ENCODE data around the gene SUPT6H.

DNA sequence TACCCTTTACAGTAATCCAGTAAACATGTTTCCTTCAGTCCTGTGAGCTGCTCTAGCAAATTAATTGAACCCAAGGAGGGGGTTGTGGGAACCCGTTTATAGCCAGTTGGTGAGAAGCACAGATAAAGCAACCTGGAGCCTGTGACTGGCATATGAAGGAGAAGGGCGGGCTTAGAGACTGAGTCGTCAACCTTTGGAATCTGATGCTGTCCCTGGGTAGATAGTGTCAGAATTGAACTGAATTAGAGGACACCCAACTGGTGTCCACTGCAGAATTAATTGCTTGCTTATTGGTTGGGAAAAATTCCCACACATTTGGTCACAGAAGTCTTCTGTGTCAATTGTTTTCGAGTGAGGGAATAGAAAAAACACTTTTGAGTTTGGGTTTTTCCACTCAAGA is 35.2 kb upstream of the SUPT6H start:
- TF ChIP-seq, protein P1, sequence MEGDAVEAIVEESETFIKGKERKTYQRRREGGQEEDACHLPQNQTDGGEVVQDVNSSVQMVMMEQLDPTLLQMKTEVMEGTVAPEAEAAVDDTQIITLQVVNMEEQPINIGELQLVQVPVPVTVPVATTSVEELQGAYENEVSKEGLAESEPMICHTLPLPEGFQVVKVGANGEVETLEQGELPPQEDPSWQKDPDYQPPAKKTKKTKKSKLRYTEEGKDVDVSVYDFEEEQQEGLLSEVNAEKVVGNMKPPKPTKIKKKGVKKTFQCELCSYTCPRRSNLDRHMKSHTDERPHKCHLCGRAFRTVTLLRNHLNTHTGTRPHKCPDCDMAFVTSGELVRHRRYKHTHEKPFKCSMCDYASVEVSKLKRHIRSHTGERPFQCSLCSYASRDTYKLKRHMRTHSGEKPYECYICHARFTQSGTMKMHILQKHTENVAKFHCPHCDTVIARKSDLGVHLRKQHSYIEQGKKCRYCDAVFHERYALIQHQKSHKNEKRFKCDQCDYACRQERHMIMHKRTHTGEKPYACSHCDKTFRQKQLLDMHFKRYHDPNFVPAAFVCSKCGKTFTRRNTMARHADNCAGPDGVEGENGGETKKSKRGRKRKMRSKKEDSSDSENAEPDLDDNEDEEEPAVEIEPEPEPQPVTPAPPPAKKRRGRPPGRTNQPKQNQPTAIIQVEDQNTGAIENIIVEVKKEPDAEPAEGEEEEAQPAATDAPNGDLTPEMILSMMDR (IDR thresholded peaks at IDR 0.05), result no peak
- no peak for TF ChIP-seq POLR2AphosphoS5 (IDR thresholded peaks at IDR 0.05)
- TF ChIP-seq EP300 (IDR thresholded peaks at IDR 0.05), result no peak

Measured in stomach (tissue), 4 donors.